ENCODE results near the gene MMP2.

The MMP2 gene

GRCh38 chr16:55469821-55470532 is 9.0 kb upstream of the MMP2 start:
- DNase-seq, result no peak

GRCh38 chr16:55470533-55471371 is 8.2 kb upstream of the MMP2 start:
- no peak for DNase-seq

GRCh38 chr16:55471448-55472097 is 7.4 kb upstream of the MMP2 start:
- no peak for DNase-seq

GRCh38 chr16:55473587-55473986 is 5.4 kb upstream of the MMP2 start:
- DNase-seq, result no peak

- DNase-seq, result no peak
Measured at GRCh38 chr16:55474821-55475220, 4.2 kb upstream of the MMP2 start.

GRCh38 chr16:55475919-55476318 is 3.1 kb upstream of the MMP2 start:
- no peak for DNase-seq

GRCh38 chr16:55476625-55477533 is 2.1 kb upstream of the MMP2 start:
- DNase-seq, result no peak

GRCh38 chr16:55477736-55478135 is 1.3 kb upstream of the MMP2 start:
- no peak for DNase-seq

GRCh38 chr16:55479430-55480140 is 587 bp downstream of the MMP2 start:
- no peak for DNase-seq

GRCh38 chr16:55480228-55480655 is 1.2 kb downstream of the MMP2 start:
- no peak for DNase-seq

GRCh38 chr16:55481023-55481422 is 2.0 kb downstream of the MMP2 start:
- no peak for DNase-seq

- DNase-seq, result no peak
Measured at GRCh38 chr16:55482056-55482455, 3.1 kb downstream of the MMP2 start.

- no peak for DNase-seq
Measured at GRCh38 chr16:55487048-55487803, 8.2 kb downstream of the MMP2 start.

GRCh38 chr16:55488306-55488705 is 9.3 kb downstream of the MMP2 start:
- no peak for DNase-seq

- DNase-seq, result no peak
Measured at GRCh38 chr16:55489119-55489955, 10.3 kb downstream of the MMP2 start.

- DNase-seq, result no peak
Measured at GRCh38 chr16:55489956-55490265, 10.9 kb downstream of the MMP2 start.

GRCh38 chr16:55490301-55490700 is 11.3 kb downstream of the MMP2 start:
- DNase-seq, result no peak

- no peak for DNase-seq
Measured at GRCh38 chr16:55491691-55492090, 12.7 kb downstream of the MMP2 start.

- no peak for DNase-seq
Measured at GRCh38 chr16:55492756-55493380, 13.9 kb downstream of the MMP2 start.

- no peak for DNase-seq
Measured at GRCh38 chr16:55494994-55495421, 16.0 kb downstream of the MMP2 start.

Measured in NCI-H1417 treated with DMSO at 0.1 percent for 48 hours (cell line).